GM23338 (cell line): ENCODE data around the gene CPSF4L. TPM values are rescaled to one million over a fixed set of nuclear protein-coding genes. Genes with fewer than 3 reads are reported as not detected.

Experiments
- ATAC-seq: fragments of 200-7000 bp; cut with Tn5 transposase; 3 replicates; pipeline ENCODE4 v1.9.1; 2020
- DNase-seq: peaks from one replicate; pipeline ENCODE4 v3.0.0-alpha.2; 2015; ENCODE audit warnings: low spot score
- H2AFZ ChIP-seq: fragments of 200-600 bp; sonication (generic); 2 replicates; pipeline ENCODE4 v1.8.0; 2016; ENCODE audit warnings: antibody characterized with exemption, mild to moderate bottlenecking, moderate library complexity
- H3F3A ChIP-seq: fragments of 200-600 bp; sonication (generic); replicated peaks from 2 replicates; pipeline ENCODE4 v1.8.0; 2017; ENCODE audit warnings: antibody characterized with exemption, mixed run types, low read depth
- H3K27ac ChIP-seq: fragments of 200-600 bp; sonication (generic); 2 replicates; pipeline ENCODE4 v1.6.1; 2016; ENCODE audit warnings: low read depth
- H3K27me3 ChIP-seq: fragments of 200-600 bp; sonication (generic); 2 replicates; pipeline ENCODE4 v1.8.0; 2016; ENCODE audit warnings: mild to moderate bottlenecking, mixed run types, moderate library complexity; ENCODE audit not compliant: insufficient read depth
- H3K36me3 ChIP-seq: fragments of 200-600 bp; sonication (generic); 2 replicates; pipeline ENCODE4 v1.8.0; 2016; ENCODE audit warnings: mild to moderate bottlenecking; ENCODE audit not compliant: insufficient read depth
- H3K4me1 ChIP-seq: fragments of 200-600 bp; sonication (generic); 2 replicates; pipeline ENCODE4 v1.8.0; 2016; ENCODE audit warnings: mild to moderate bottlenecking, moderate library complexity; ENCODE audit not compliant: insufficient read depth
- H3K4me2 ChIP-seq: fragments of 200-600 bp; sonication (generic); 2 replicates; pipeline ENCODE4 v1.7.1; 2017; ENCODE audit warnings: mixed run types
- H3K4me3 ChIP-seq: fragments of 200-600 bp; sonication (generic); 2 replicates; pipeline ENCODE4 v1.6.1; 2016; ENCODE audit warnings: mixed run types
- H3K79me2 ChIP-seq: fragments of 200-600 bp; sonication (generic); replicated peaks from 2 replicates; pipeline ENCODE4 v1.8.0; 2017; ENCODE audit warnings: mild to moderate bottlenecking; ENCODE audit not compliant: insufficient read depth
- H3K9me2 ChIP-seq: fragments of 200-600 bp; sonication (generic); 2 replicates; pipeline ENCODE4 v1.8.0; 2017; ENCODE audit not compliant: insufficient read depth
- H4K20me1 ChIP-seq: fragments of 200-600 bp; sonication (generic); replicated peaks from 2 replicates; pipeline ENCODE4 v1.8.0; 2017; ENCODE audit warnings: mild to moderate bottlenecking; ENCODE audit not compliant: insufficient read depth
- H3K27ac Mint-ChIP-seq: 2 replicates; pipeline ENCODE4 v1.8.0; 2020; ENCODE audit warnings: inconsistent platforms, mild to moderate bottlenecking, moderate library complexity, mixed read lengths
- H3K27me3 Mint-ChIP-seq: 3 replicates; pipeline ENCODE4 v1.8.0; 2022; ENCODE audit warnings: low read depth, mild to moderate bottlenecking, moderate library complexity, mixed read lengths, inconsistent platforms; ENCODE audit not compliant: insufficient read depth, poor library complexity
- H3K36me3 Mint-ChIP-seq: 3 replicates; pipeline ENCODE4 v1.8.0; 2021; ENCODE audit warnings: low read depth, mild to moderate bottlenecking, inconsistent platforms, moderate library complexity, mixed read lengths
- H3K4me1 Mint-ChIP-seq: 3 replicates; pipeline ENCODE4 v1.8.0; 2020; ENCODE audit warnings: mild to moderate bottlenecking, inconsistent platforms, mixed read lengths
- H3K4me3 Mint-ChIP-seq: 3 replicates; pipeline ENCODE4 v1.8.0; 2021; ENCODE audit warnings: moderate library complexity, mild to moderate bottlenecking, inconsistent platforms, mixed read lengths
- H3K9me3 Mint-ChIP-seq: 3 replicates; pipeline ENCODE4 v1.8.0; 2020; ENCODE audit warnings: moderate library complexity, mild to moderate bottlenecking, inconsistent platforms, mixed read lengths
- CREB1 ChIP-seq: fragments of 250-450 bp; sonication (Bioruptor Pico); IDR thresholded peaks from 2 replicates; pipeline ENCODE4 v1.5.0; 2020; ENCODE audit warnings: low read depth, mild to moderate bottlenecking, moderate library complexity
- CTCF ChIP-seq, 2 experiments: fragments of 200-600 bp in 1 of 2; sonication (generic) in 1 of 2; conservative IDR thresholded peaks; 2 replicates each; pipeline versions ENCODE4 v1.5.1 to v1.6.1; 2016 to 2017; ENCODE audit warnings: antibody characterized with exemption in 2 of 2, low read depth in 2 of 2, mild to moderate bottlenecking in 2 of 2, moderate library complexity in 1 of 2
- EZH2 ChIP-seq: fragments of 200-600 bp; sonication (generic); IDR thresholded peaks from one replicate; pipeline ENCODE4 v1.8.0; 2017; ENCODE audit warnings: antibody characterized with exemption, mild to moderate bottlenecking, low read depth; ENCODE audit not compliant: unreplicated experiment
- EZH2phosphoT487 ChIP-seq: fragments of 200-600 bp; sonication (generic); IDR thresholded peaks from one replicate; pipeline ENCODE4 v1.8.1; 2018; ENCODE audit warnings: antibody characterized with exemption; ENCODE audit not compliant: unreplicated experiment
- JUNB ChIP-seq: IDR thresholded peaks from one replicate; pipeline ENCODE4 v1.6.1; 2016; ENCODE audit warnings: antibody characterized with exemption; ENCODE audit not compliant: unreplicated experiment
- POLR2AphosphoS5 ChIP-seq: IDR thresholded peaks from 2 replicates; pipeline ENCODE4 v1.6.1; 2016; ENCODE audit warnings: antibody characterized with exemption, low read depth
- STAT1 ChIP-seq: IDR thresholded peaks from one replicate; pipeline ENCODE4 v1.6.1; 2016; ENCODE audit warnings: antibody characterized with exemption; ENCODE audit not compliant: unreplicated experiment
- ZNF114 ChIP-seq: fragments of 250-450 bp; sonication (Bioruptor Pico); IDR thresholded peaks from 2 replicates; pipeline ENCODE4 v1.5.0; 2020; ENCODE audit warnings: mild to moderate bottlenecking, moderate library complexity
- ZNF331 ChIP-seq: fragments of 250-450 bp; sonication (Bioruptor Pico); IDR thresholded peaks from 2 replicates; pipeline ENCODE4 v1.5.0; 2020; ENCODE audit warnings: low read depth, mild to moderate bottlenecking, moderate library complexity
- polyA plus RNA-seq: library from polyadenylated mRNA; unstranded; fragments of >200 nt; fragmentation: Nextera tagmentation; extraction: Ambion mirVana; gene quantifications from 2 replicates; pipeline ENCODE4 v1.2.1, GENCODE V29; 2016
- total RNA-seq: library from RNA; depleted of rRNA; stranded (reverse); fragments of >200 nt; shearing (Covaris generic); gene quantifications from 2 replicates; pipeline ENCODE4 v1.2.3, GENCODE V29; 2014
- TF ChIP-seq, protein P1 (sequence below): IDR thresholded peaks from 2 replicates; pipeline ENCODE4 v1.6.1; 2016; ENCODE audit warnings: antibody characterized with exemption
- TF ChIP-seq, protein P2 (sequence below): fragments of 250-450 bp; sonication (Bioruptor Pico); IDR thresholded peaks from 2 replicates; pipeline ENCODE4 v1.5.0; 2020; ENCODE audit warnings: mild to moderate bottlenecking, moderate library complexity

The CPSF4L gene
- total and polyA plus RNA-seq, 2 experiments from 2014 or later: not detected

- no peaks in the 10 kb centered on the region for H3F3A ChIP-seq
- no peak overlapping the region for H3K4me3 Mint-ChIP-seq
- H3K4me1 ChIP-seq: no peaks in the 10 kb centered on the region
- H3K27me3 Mint-ChIP-seq: peaks cover 13% of the 10 kb centered on the region
- H3K79me2 ChIP-seq: peaks cover 17% of the 10 kb centered on the region
- H3K4me3 ChIP-seq: no peak overlapping the region
- DNase-seq (no peak), ATAC-seq (no peak)
- H2AFZ ChIP-seq: no peak overlapping the region
- H3K4me2 ChIP-seq: no peak overlapping the region
- H4K20me1 ChIP-seq: no peaks in the 10 kb centered on the region; the same call in 1 of the 2 replicates
- H3K27ac Mint-ChIP-seq: peak overlapping the region; percentile 80; the same call in 1 of the 2 replicates
- peaks cover 16% of the 10 kb centered on the region for H3K4me1 Mint-ChIP-seq
- H3K36me3 ChIP-seq: no peaks in the 10 kb centered on the region
- TF ChIP-seq EZH2phosphoT487: no peak
- no peak for TF ChIP-seq JUNB
- TF ChIP-seq CREB1: no peak
- no peaks in the 10 kb centered on the region for H3K9me2 ChIP-seq
- H3K36me3 Mint-ChIP-seq: no peaks in the 10 kb centered on the region
- no peaks in the 10 kb centered on the region for H3K9me3 Mint-ChIP-seq
- H3K27ac ChIP-seq: 0 out of 2 replicates have a peak overlapping the region, but pooled peaks have one; percentile 55
- H3K27me3 ChIP-seq: no peaks in the 10 kb centered on the region
Measured at GRCh38 chr17:73293480-73293911, 31.8 kb upstream of the CPSF4L start.

- peaks cover 11% of the 10 kb centered on the region for H3K27me3 Mint-ChIP-seq
- Histone ChIP-seq H3K36me3 (no peaks in the 10 kb centered on the region), H3K27ac (0 out of 2 replicates have a peak overlapping the region, but pooled peaks have one; percentile 55), H4K20me1 (no peaks in the 10 kb centered on the region; the same call in 1 of the 2 replicates), H3K4me1 (no peaks in the 10 kb centered on the region), H3K79me2 (peaks cover 12% of the 10 kb centered on the region), H3K9me2 (no peaks in the 10 kb centered on the region), H3K27me3 (no peaks in the 10 kb centered on the region), H3F3A (no peaks in the 10 kb centered on the region), H3K4me3 (no peak overlapping the region), H3K4me2 (no peak overlapping the region), H2AFZ (no peak overlapping the region)
- no peak overlapping the region for H3K4me3 Mint-ChIP-seq
- H3K4me1 Mint-ChIP-seq: peaks cover 16% of the 10 kb centered on the region
- H3K9me3 Mint-ChIP-seq: no peaks in the 10 kb centered on the region
- TF ChIP-seq, protein P1, sequence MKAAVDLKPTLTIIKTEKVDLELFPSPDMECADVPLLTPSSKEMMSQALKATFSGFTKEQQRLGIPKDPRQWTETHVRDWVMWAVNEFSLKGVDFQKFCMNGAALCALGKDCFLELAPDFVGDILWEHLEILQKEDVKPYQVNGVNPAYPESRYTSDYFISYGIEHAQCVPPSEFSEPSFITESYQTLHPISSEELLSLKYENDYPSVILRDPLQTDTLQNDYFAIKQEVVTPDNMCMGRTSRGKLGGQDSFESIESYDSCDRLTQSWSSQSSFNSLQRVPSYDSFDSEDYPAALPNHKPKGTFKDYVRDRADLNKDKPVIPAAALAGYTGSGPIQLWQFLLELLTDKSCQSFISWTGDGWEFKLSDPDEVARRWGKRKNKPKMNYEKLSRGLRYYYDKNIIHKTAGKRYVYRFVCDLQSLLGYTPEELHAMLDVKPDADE: no peak
- no peak for TF ChIP-seq ZNF114 (CRISPR knock-in tag)
- no peak for TF ChIP-seq ZNF331 (CRISPR knock-in tag)
- TF ChIP-seq JUNB: no peak
- TF ChIP-seq, protein P2, sequence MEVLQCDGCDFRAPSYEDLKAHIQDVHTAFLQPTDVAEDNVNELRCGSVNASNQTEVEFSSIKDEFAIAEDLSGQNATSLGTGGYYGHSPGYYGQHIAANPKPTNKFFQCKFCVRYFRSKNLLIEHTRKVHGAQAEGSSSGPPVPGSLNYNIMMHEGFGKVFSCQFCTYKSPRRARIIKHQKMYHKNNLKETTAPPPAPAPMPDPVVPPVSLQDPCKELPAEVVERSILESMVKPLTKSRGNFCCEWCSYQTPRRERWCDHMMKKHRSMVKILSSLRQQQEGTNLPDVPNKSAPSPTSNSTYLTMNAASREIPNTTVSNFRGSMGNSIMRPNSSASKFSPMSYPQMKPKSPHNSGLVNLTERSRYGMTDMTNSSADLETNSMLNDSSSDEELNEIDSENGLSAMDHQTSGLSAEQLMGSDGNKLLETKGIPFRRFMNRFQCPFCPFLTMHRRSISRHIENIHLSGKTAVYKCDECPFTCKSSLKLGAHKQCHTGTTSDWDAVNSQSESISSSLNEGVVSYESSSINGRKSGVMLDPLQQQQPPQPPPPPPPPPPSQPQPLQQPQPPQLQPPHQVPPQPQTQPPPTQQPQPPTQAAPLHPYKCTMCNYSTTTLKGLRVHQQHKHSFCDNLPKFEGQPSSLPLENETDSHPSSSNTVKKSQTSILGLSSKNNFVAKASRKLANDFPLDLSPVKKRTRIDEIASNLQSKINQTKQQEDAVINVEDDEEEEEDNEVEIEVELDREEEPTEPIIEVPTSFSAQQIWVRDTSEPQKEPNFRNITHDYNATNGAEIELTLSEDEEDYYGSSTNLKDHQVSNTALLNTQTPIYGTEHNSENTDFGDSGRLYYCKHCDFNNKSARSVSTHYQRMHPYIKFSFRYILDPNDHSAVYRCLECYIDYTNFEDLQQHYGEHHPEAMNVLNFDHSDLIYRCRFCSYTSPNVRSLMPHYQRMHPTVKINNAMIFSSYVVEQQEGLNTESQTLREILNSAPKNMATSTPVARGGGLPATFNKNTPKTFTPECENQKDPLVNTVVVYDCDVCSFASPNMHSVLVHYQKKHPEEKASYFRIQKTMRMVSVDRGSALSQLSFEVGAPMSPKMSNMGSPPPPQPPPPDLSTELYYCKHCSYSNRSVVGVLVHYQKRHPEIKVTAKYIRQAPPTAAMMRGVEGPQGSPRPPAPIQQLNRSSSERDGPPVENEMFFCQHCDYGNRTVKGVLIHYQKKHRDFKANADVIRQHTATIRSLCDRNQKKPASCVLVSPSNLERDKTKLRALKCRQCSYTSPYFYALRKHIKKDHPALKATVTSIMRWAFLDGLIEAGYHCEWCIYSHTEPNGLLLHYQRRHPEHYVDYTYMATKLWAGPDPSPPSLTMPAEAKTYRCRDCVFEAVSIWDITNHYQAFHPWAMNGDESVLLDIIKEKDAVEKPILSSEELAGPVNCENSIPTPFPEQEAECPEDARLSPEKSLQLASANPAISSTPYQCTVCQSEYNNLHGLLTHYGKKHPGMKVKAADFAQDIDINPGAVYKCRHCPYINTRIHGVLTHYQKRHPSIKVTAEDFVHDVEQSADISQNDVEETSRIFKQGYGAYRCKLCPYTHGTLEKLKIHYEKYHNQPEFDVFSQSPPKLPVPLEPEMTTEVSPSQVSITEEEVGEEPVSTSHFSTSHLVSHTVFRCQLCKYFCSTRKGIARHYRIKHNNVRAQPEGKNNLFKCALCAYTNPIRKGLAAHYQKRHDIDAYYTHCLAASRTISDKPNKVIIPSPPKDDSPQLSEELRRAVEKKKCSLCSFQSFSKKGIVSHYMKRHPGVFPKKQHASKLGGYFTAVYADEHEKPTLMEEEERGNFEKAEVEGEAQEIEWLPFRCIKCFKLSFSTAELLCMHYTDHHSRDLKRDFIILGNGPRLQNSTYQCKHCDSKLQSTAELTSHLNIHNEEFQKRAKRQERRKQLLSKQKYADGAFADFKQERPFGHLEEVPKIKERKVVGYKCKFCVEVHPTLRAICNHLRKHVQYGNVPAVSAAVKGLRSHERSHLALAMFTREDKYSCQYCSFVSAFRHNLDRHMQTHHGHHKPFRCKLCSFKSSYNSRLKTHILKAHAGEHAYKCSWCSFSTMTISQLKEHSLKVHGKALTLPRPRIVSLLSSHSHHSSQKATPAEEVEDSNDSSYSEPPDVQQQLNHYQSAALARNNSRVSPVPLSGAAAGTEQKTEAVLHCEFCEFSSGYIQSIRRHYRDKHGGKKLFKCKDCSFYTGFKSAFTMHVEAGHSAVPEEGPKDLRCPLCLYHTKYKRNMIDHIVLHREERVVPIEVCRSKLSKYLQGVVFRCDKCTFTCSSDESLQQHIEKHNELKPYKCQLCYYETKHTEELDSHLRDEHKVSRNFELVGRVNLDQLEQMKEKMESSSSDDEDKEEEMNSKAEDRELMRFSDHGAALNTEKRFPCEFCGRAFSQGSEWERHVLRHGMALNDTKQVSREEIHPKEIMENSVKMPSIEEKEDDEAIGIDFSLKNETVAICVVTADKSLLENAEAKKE (CRISPR knock-in tag): no peak
- no peak for TF ChIP-seq CREB1
- no peak for TF ChIP-seq POLR2AphosphoS5
- no peak for TF ChIP-seq CTCF (conservative IDR thresholded peaks at IDR 0.05; ENCODE audit: low read depth in 2 of 2)
- TF ChIP-seq EZH2: no peak
- no peak for TF ChIP-seq STAT1
- no peak for ATAC-seq
- no peak overlapping the region for H3K27ac Mint-ChIP-seq
- DNase-seq: no peak
- H3K36me3 Mint-ChIP-seq: no peaks in the 10 kb centered on the region
Measured at GRCh38 chr17:73293031-73293430, 31.4 kb upstream of the CPSF4L start.
